ENCODE measurements around the gene FHL5. TPM values are rescaled to one million over a fixed set of nuclear protein-coding genes. Genes with fewer than 3 reads are reported as not detected.

FHL5 gene

Small RNA genes within 50 kb of the gene (small RNA-seq; reads per million reads assigned to genes)
- not detected for gene RNU4-70P (ENCODE audit: insufficient read depth)

All from mesendoderm (in vitro differentiated cells).